CD14-positive monocyte (primary cell): ENCODE results near the gene C19orf33. TPM values are rescaled to one million over a fixed set of nuclear protein-coding genes. Genes with fewer than 3 reads are reported as not detected.

ENCODE experiments used
- DNase-seq, 3 donors: peaks; one replicate each; pipeline ENCODE4 v3.0.0-alpha.2; 2011 to 2022
- H2AFZ ChIP-seq: 2 replicates; pipeline ENCODE4 v1.6.0; 2012; ENCODE audit warnings: mild to moderate bottlenecking, low read depth, low read length, inconsistent platforms; ENCODE audit not compliant: insufficient read depth, poor library complexity, severe bottlenecking
- H3K27ac ChIP-seq, 2 donors: 1 replicate in 1 of 2; 2 replicates in 1 of 2; pipeline ENCODE4 v1.5.1; 2012 to 2013; ENCODE audit warnings: low read length in 2 of 2, control low read depth in 1 of 2, inconsistent platforms in 1 of 2, low read depth in 1 of 2, mild to moderate bottlenecking in 1 of 2
- H3K27me3 ChIP-seq, 2 donors: one replicate each; pipeline versions ENCODE4 v1.6.0 to v1.6.1; 2011 to 2013; ENCODE audit warnings: low read length in 2 of 2; ENCODE audit not compliant: control insufficient read depth in 2 of 2, insufficient read depth in 2 of 2
- H3K36me3 ChIP-seq, 2 donors: replicated peaks in 1 of 2; 1 replicate in 1 of 2; 2 replicates in 1 of 2; pipeline versions ENCODE4 v1.5.1 to v1.6.1; 2012 to 2013; ENCODE audit warnings: low read length in 2 of 2, control low read depth in 1 of 2, inconsistent platforms in 1 of 2, mild to moderate bottlenecking in 1 of 2; ENCODE audit not compliant: insufficient read depth in 2 of 2, control insufficient read depth in 1 of 2
- H3K4me1 ChIP-seq, 2 donors: 1 replicate in 1 of 2; 2 replicates in 1 of 2; pipeline versions ENCODE4 v1.5.1 to v1.6.1; 2012 to 2013; ENCODE audit warnings: low read length in 2 of 2, control low read depth in 1 of 2, inconsistent platforms in 1 of 2, mild to moderate bottlenecking in 1 of 2, moderate library complexity in 1 of 2; ENCODE audit not compliant: insufficient read depth in 2 of 2, control insufficient read depth in 1 of 2
- H3K4me2 ChIP-seq: replicated peaks from 2 replicates; pipeline ENCODE3; 2012; ENCODE audit warnings: low read length, moderate library complexity, mild to moderate bottlenecking; ENCODE audit not compliant: poor library complexity, severe bottlenecking; ENCODE audit errors: extremely low read depth
- H3K4me3 ChIP-seq, 3 experiments: fragments of 200-600 bp in 1 of 3; sonication (generic) in 1 of 3; replicated peaks in 1 of 3; 1 replicate in 2 of 3; 2 replicates in 1 of 3; pipeline ENCODE4 v1.5.1; 2011 to 2013; ENCODE audit warnings: low read length in 3 of 3, mild to moderate bottlenecking in 3 of 3, control low read depth in 2 of 3, low read depth in 2 of 3, inconsistent platforms in 1 of 3, moderate library complexity in 1 of 3
- H3K79me2 ChIP-seq: 2 replicates; pipeline ENCODE4 v1.6.0; 2012; ENCODE audit warnings: mild to moderate bottlenecking, control low read depth, inconsistent platforms, low read length, moderate library complexity; ENCODE audit not compliant: insufficient read depth
- H3K9ac ChIP-seq: 2 replicates; pipeline ENCODE4 v1.6.0; 2017; ENCODE audit warnings: low read length, mild to moderate bottlenecking; ENCODE audit not compliant: insufficient read depth, poor library complexity, severe bottlenecking
- H3K9me3 ChIP-seq, 2 donors: replicated peaks in 1 of 2; 1 replicate in 1 of 2; 2 replicates in 1 of 2; pipeline versions ENCODE4 v1.5.1 to v1.6.1; 2012 to 2013; ENCODE audit warnings: low read length in 2 of 2, control low read depth in 1 of 2; ENCODE audit not compliant: control insufficient read depth in 1 of 2, insufficient read depth in 1 of 2
- H4K20me1 ChIP-seq: 2 replicates; pipeline ENCODE4 v1.6.0; 2012; ENCODE audit warnings: mild to moderate bottlenecking, low read length, control low read depth, moderate library complexity; ENCODE audit not compliant: insufficient read depth
- H3K27ac Mint-ChIP-seq, 7 donors: one replicate each; pipeline ENCODE4 v1.8.0; 2020; ENCODE audit warnings: mild to moderate bottlenecking in 7 of 7, mixed read lengths in 7 of 7, moderate library complexity in 6 of 7, inconsistent platforms in 2 of 7
- H3K27me3 Mint-ChIP-seq, 3 donors: one replicate each; pipeline ENCODE4 v1.8.0; 2021 to 2022; ENCODE audit warnings: low read depth in 3 of 3, mild to moderate bottlenecking in 3 of 3, mixed read lengths in 3 of 3, moderate library complexity in 3 of 3, inconsistent platforms in 1 of 3
- H3K36me3 Mint-ChIP-seq, 2 donors: one replicate each; pipeline ENCODE4 v1.8.0; 2020; ENCODE audit warnings: mixed read lengths in 2 of 2, inconsistent platforms in 1 of 2, mild to moderate bottlenecking in 1 of 2
- H3K4me1 Mint-ChIP-seq: one replicate; pipeline ENCODE4 v1.8.0; 2020; ENCODE audit warnings: mild to moderate bottlenecking, mixed read lengths
- H3K4me3 Mint-ChIP-seq, 2 donors: one replicate each; pipeline ENCODE4 v1.8.0; 2020; ENCODE audit warnings: mild to moderate bottlenecking in 2 of 2, mixed read lengths in 2 of 2, moderate library complexity in 1 of 2
- H3K9me3 Mint-ChIP-seq, 7 donors: one replicate each; pipeline ENCODE4 v1.8.0; 2020 to 2022; ENCODE audit warnings: mixed read lengths in 7 of 7, mild to moderate bottlenecking in 6 of 7, moderate library complexity in 6 of 7, inconsistent platforms in 2 of 7
- CTCF ChIP-seq: fragments of 200-600 bp; IDR thresholded peaks from one replicate; pipeline ENCODE4 v1.8.0; 2022; ENCODE audit warnings: antibody characterized with exemption, mild to moderate bottlenecking
- WGBS: methylation state at CpG from one replicate; pipeline ENCODE4 v1.1.5; 2013; ENCODE audit warnings: missing lambda C conversion rate; ENCODE audit not compliant: insufficient coverage; 5-methylcytosine and 5-hydroxymethylcytosine counted together
- intact Hi-C, 2 donors: fragments of 100-400 bp; cut with micrococcal nuclease; formaldehyde crosslinking; loops; one replicate each; pipeline versions ENCODE4 v1.15.0 to v1.15.1; 2023
- polyA plus RNA-seq, 3 donors: library from polyadenylated mRNA; depleted of rRNA in 1 of 3; unstranded in 2 of 3; stranded (reverse) in 1 of 3; fragments of 300-500 nt in 2 of 3; fragments of >200 nt in 1 of 3; fragmentation: Illumina TruSeq in 2 of 3; gene quantifications; 1 replicate in 2 of 3; 2 replicates in 1 of 3; pipeline ENCODE4 v1.2.3, GENCODE V29; 2012 to 2021

Gene C19orf33
- polyA plus RNA-seq, 3 donors: 0.43 to 0.73 (median 0.69) TPM

DNA sequence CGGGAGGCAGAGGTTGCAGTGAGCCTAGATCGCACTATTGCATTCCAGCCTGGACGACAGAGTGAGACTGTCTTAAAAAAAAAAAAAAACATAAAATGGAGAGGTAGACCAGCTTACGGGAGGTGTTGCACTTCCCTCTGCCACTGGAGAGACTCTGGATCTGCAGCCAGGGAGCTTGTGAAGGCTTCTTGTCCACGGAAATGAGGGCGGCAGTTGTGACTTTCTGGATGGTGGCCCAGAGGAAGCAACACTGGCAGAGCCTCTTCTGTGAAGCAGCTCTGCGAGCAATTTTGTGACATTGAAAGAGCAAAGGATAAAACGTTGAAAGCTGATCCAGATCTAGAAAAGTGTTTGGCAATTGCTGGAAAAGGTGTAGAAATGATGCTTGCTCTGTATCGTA lies 29.3 kb upstream of the C19orf33 start:
- no peak for TF ChIP-seq CTCF
- Mint-ChIP-seq H3K36me3 (peaks cover 21 to 39% of the 10 kb centered on the region in 2 donors), H3K4me3 (no peak overlapping the region), H3K27me3 (peaks cover 0 to 2% (median 0%) of the 10 kb centered on the region in 3 donors), H3K27ac (peak overlapping the region in 2 of 7 donors; percentile 4 to 50), H3K9me3 (no peaks in the 10 kb centered on the region), H3K4me1 (peaks cover 6% of the 10 kb centered on the region)
- H3K9ac ChIP-seq: no peak overlapping the region
- H2AFZ ChIP-seq: no peak overlapping the region
- peaks cover 44% of the 10 kb centered on the region for H4K20me1 ChIP-seq
- no peaks in the 10 kb centered on the region for H3K9me3 ChIP-seq
- intact Hi-C loops: no loop called here
- H3K4me1 ChIP-seq: no peaks in the 10 kb centered on the region
- peaks cover 0 to under 1% of the 10 kb centered on the region in 2 donors for H3K36me3 ChIP-seq
- H3K27ac ChIP-seq: no peak overlapping the region
- no peak overlapping the region for H3K4me2 ChIP-seq
- H3K27me3 ChIP-seq: no peaks in the 10 kb centered on the region
- peaks cover 23% of the 10 kb centered on the region for H3K79me2 ChIP-seq
- WGBS: 49% methylated on average over 6 of the region's 9 CpGs
- DNase-seq: no peak
- H3K4me3 ChIP-seq: no peak overlapping the region

- H3K4me3 ChIP-seq: no peak overlapping the region
- Mint-ChIP-seq H3K4me3 (no peak overlapping the region), H3K27me3 (no peaks in the 10 kb centered on the region), H3K27ac (no peak overlapping the region), H3K36me3 (peaks cover 17 to 34% of the 10 kb centered on the region in 2 donors), H3K4me1 (peaks cover 6% of the 10 kb centered on the region), H3K9me3 (no peaks in the 10 kb centered on the region)
- no peak for DNase-seq
- H2AFZ ChIP-seq: no peak overlapping the region
- peaks cover 20% of the 10 kb centered on the region for H3K79me2 ChIP-seq
- no peak overlapping the region for H3K4me2 ChIP-seq
- H3K4me1 ChIP-seq: no peaks in the 10 kb centered on the region
- H3K9ac ChIP-seq: no peak overlapping the region
- no peak for TF ChIP-seq CTCF
- no peaks in the 10 kb centered on the region for H3K9me3 ChIP-seq
- intact Hi-C loops: no loop called here
- H3K27ac ChIP-seq: no peak overlapping the region
- peaks cover 0 to 11% of the 10 kb centered on the region in 2 donors for H3K36me3 ChIP-seq
- no peaks in the 10 kb centered on the region for H3K27me3 ChIP-seq
- 92% methylated on average over 4 of the region's 7 CpGs for WGBS
- peaks cover 34% of the 10 kb centered on the region for H4K20me1 ChIP-seq
Measured at GRCh38 chr19:38276942-38277517, 27.0 kb upstream of the C19orf33 start.
